Cardiac muscle cell (in vitro differentiated cells and primary cell): ENCODE data around the gene LASP1. TPM values are rescaled to one million over a fixed set of nuclear protein-coding genes. Genes with fewer than 3 reads are reported as not detected.

Source experiments
- DNase-seq, 2 donors: peaks; one replicate each; pipeline versions ENCODE4 v3.0.0 to v3.0.0-alpha.2; 2010 to 2017; ENCODE audit warnings: low read depth in 1 of 2, low spot score in 1 of 2
- H3K27ac ChIP-seq: fragments of 200-600 bp; sonication (generic); 2 replicates; pipeline ENCODE4 v1.5.1; 2016
- H3K27me3 ChIP-seq: fragments of 200-600 bp; sonication (generic); 2 replicates; pipeline ENCODE4 v1.6.0; 2016; ENCODE audit warnings: control low read depth
- H3K36me3 ChIP-seq: fragments of 200-600 bp; sonication (generic); 2 replicates; pipeline ENCODE4 v1.5.1; 2016; ENCODE audit warnings: control low read depth
- H3K4me1 ChIP-seq: fragments of 200-600 bp; sonication (generic); 2 replicates; pipeline ENCODE4 v1.8.1; 2017; ENCODE audit warnings: low read depth, mild to moderate bottlenecking, mixed run types
- H3K4me3 ChIP-seq: fragments of 200-600 bp; sonication (generic); 2 replicates; pipeline ENCODE4 v1.5.1; 2016; ENCODE audit warnings: mild to moderate bottlenecking
- H3K9me3 ChIP-seq: fragments of 200-600 bp; sonication (generic); 2 replicates; pipeline ENCODE4 v1.5.1; 2017; ENCODE audit warnings: low read depth, mild to moderate bottlenecking, control low read depth
- CTCF ChIP-seq: IDR thresholded peaks from 2 replicates; pipeline ENCODE4 v1.5.1; 2012; ENCODE audit warnings: low read depth, mild to moderate bottlenecking, low read length
- polyA plus RNA-seq: library from polyadenylated mRNA; unstranded; fragments of >200 nt; fragmentation: Nextera tagmentation; extraction: Ambion mirVana; gene quantifications from 2 replicates; pipeline ENCODE4 v1.2.1, GENCODE V29; 2016
- total RNA-seq: library from RNA; depleted of rRNA; stranded (reverse); fragments of >200 nt; gene quantifications from 2 replicates; pipeline ENCODE4 v1.2.3, GENCODE V29; 2016

Gene LASP1
- total and polyA plus RNA-seq, 2 experiments from 2014 or later: 28.1 to 46.0 TPM

- DNase-seq: no peak
- no peak for TF ChIP-seq CTCF
- Histone ChIP-seq H3K4me1 (no peaks in the 10 kb centered on the region), H3K9me3 (no peaks in the 10 kb centered on the region), H3K4me3 (no peak overlapping the region), H3K27ac (peak overlapping the region; percentile 43), H3K27me3 (no peaks in the 10 kb centered on the region), H3K36me3 (peaks cover 7% of the 10 kb centered on the region)
Measured at GRCh38 chr17:38894276-38894675, 24.4 kb downstream of the LASP1 start.

DNA sequence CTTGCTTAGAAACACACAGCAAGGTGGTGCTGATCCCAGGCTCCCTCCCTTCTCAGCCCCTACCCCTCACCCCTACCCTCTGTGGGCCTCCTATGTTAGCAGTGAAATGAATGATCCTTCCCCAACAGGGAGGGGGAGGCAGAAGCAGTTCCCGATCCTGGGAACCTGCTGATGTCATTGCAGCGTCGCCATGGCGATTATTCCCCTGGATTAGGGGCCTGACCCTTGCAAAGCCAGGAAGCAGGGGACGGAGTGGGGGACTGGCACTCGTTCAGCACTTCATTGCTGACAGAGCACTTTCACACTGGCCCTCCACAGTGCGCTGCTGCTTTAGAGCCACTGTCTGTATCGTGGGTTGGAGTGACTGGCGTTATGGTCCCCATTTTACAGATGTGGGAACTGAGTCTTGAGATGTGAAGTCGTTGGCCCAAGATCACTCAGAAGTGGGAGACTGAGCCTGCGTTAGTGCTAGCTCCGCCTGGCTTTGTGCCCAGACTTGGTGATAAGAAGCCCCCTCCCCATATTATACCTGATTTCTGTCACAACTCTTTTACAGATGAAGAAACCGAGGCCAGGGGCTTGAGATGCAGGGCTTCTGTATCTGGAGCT lies 26.6 kb downstream of the LASP1 start:
- DNase-seq: no peak
- H3K27me3 ChIP-seq: no peaks in the 10 kb centered on the region
- no peak for TF ChIP-seq CTCF

DNA sequence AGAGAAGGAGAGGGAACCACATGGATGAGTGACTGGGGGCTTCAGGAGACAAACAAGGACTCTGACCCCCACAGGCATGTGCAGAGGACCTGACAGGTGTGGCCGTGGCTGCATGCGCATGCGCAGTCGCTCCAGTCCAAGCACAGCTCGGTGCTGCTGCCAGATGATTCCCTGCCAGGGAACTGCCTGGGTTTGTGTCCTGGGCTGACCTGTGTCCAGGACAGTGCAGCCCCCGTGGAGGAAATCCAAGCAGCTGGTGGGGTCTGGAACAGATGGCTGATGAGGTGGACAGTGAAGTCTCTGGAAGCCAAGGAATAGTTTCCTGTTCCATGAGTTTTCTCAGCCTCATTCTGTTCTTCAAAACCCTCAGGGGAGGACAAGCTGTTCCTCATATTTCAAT lies 27.3 kb downstream of the LASP1 start:
- TF ChIP-seq CTCF: no peak
- Histone ChIP-seq H3K27me3 (no peaks in the 10 kb centered on the region), H3K27ac (no peak overlapping the region), H3K4me1 (peaks cover 18% of the 10 kb centered on the region), H3K4me3 (no peak overlapping the region), H3K36me3 (no peaks in the 10 kb centered on the region), H3K9me3 (no peaks in the 10 kb centered on the region)
- DNase-seq: peak in 1 of 2 donors; percentile 64

More for the DNA sequence above, 26.6 kb downstream of the LASP1 start:
- Histone ChIP-seq H3K4me3 (no peak overlapping the region), H3K36me3 (peaks cover 2% of the 10 kb centered on the region), H3K4me1 (peaks cover 12% of the 10 kb centered on the region), H3K9me3 (no peaks in the 10 kb centered on the region), H3K27ac (no peak overlapping the region)

DNA sequence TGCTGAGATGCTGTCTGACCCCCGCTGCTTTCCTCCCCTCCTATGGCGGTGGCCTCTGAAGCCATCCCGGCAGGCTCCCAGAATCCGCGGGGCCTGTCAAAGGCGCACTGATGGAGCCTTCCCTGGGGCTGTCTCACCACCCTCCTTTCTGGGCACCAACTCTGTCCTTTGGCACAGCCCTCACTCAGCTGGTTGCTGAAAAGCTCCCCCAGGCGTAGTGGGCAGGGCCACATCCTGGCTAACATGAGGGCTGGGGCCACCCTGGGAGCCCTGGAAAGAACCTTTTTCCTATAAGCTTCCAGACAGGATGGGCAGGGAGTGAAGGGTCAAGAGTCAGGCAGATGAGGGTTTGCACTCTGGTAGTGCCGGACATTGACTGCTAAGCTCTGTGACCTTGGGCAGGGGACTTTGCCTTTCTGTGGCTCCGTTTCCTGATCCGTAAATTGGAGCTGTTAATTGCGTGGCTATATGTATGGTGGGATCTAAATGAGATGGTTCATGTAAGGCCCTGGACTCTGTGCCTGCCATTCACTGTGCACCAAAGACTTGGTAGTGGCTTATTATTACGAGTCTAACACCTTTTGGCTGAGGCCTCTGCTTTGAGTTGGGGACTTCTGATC lies 27.9 kb downstream of the LASP1 start:
- H3K4me1 ChIP-seq: peaks cover 18% of the 10 kb centered on the region
- no peak for DNase-seq

GRCh38 chr17:38898291-38898679 lies 28.4 kb downstream of the LASP1 start:
- no peak for DNase-seq
- H3K4me3 ChIP-seq: no peak overlapping the region
- no peaks in the 10 kb centered on the region for H3K27me3 ChIP-seq
- H3K4me1 ChIP-seq: peaks cover 18% of the 10 kb centered on the region
- TF ChIP-seq CTCF: no peak
- no peaks in the 10 kb centered on the region for H3K36me3 ChIP-seq
- H3K9me3 ChIP-seq: no peaks in the 10 kb centered on the region
- peak overlapping the region; percentile 68 for H3K27ac ChIP-seq

More for the DNA sequence above, 27.9 kb downstream of the LASP1 start:
- no peak overlapping the region for H3K4me3 ChIP-seq
- H3K36me3 ChIP-seq: no peaks in the 10 kb centered on the region
- H3K9me3 ChIP-seq: no peaks in the 10 kb centered on the region
- TF ChIP-seq CTCF: no peak
- peak overlapping the region; percentile 68 for H3K27ac ChIP-seq
- no peaks in the 10 kb centered on the region for H3K27me3 ChIP-seq
